Measurements from ENCODE around the gene SLC25A2. TPM values are rescaled to one million over a fixed set of nuclear protein-coding genes. Genes with fewer than 3 reads are reported as not detected.

The SLC25A2 gene
- total and polyA plus RNA-seq, 10 of the 15 experiments (the other 5 are each of a cell fraction or from before 2014, with no cell fraction given), result 0.09 to 0.44 (median 0.24) TPM; not detected in 6

GRCh38 chr5:141269195-141269594, 34.7 kb downstream of the SLC25A2 start (continued):
- TF ChIP-seq EED (IDR thresholded peaks at IDR 0.05; ENCODE audit: low read depth) (no peak), E4F1 (IDR thresholded peaks at IDR 0.05; ENCODE audit: borderline replicate concordance, partially characterized antibody) (no peak)

- H3K9me3 ChIP-seq (replicated peaks; ENCODE audit: control insufficient read depth, insufficient read depth, low read length), result peaks cover 4% of the 10 kb centered on the region
- ChIA-PET RAD21 (ENCODE audit: unreplicated experiment) (no interaction called here), POLR2A (no interaction called here), CTCF (interaction anchor here (1.7 kb wide), 1 partner anchor 59 kb away, joined by 5 read pairs; the partner anchor contains the start of gene TAF7), SMC1A (ENCODE audit: uncharacterized antibody, unreplicated experiment) (interaction anchor here (1.0 kb wide), 1 partner anchor 12 kb away, joined by 3 read pairs; no protein-coding TSS in a partner anchor)
- DNase-seq (ENCODE audit: low read depth, low spot score) (no peak), FAIRE-seq (no peak), ATAC-seq (no peak)
- no peak overlapping the region for H3K27ac ChIP-seq (ENCODE audit: control insufficient read depth, insufficient read depth)
- no peaks in the 10 kb centered on the region for H3K4me1 ChIP-seq (ENCODE audit: control insufficient read depth, insufficient read depth, low read length)
- WGBS (ENCODE audit: insufficient coverage, insufficient replicate concordance, low lambda C conversion rate, missing lambda C conversion rate), result 0% methylated on average over 1 of the region's 1 CpG
- no peak overlapping the region for H3K4me2 ChIP-seq (ENCODE audit: control insufficient read depth, insufficient read depth)
- H4K20me1 ChIP-seq (ENCODE audit: control insufficient read depth, insufficient read depth), result no peaks in the 10 kb centered on the region
- no peak overlapping the region for H3K4me3 ChIP-seq
- H2AFZ ChIP-seq (ENCODE audit: control insufficient read depth, low read depth, low read length), result no peak overlapping the region
- H3K36me3 ChIP-seq (ENCODE audit: control insufficient read depth in 2 of 2, insufficient read depth in 2 of 2, low read length in 1 of 2), result no peaks in the 10 kb centered on the region
- intact Hi-C loops (cut with micrococcal nuclease; ENCODE audit: unreplicated experiment) (no loop called here), in situ Hi-C loops (cut with MboI) (no loop called here)
- H3K27me3 ChIP-seq (replicated peaks in 1 of 2; ENCODE audit: control insufficient read depth in 2 of 2, insufficient read depth in 2 of 2, low read length in 1 of 2), result no peaks in the 10 kb centered on the region
- BruUV-seq (replicated peaks), result no TSS peak
- H3K9ac ChIP-seq (ENCODE audit: control insufficient read depth, insufficient read depth, low read length), result no peak overlapping the region
- H3K79me2 ChIP-seq (ENCODE audit: control insufficient read depth, insufficient read depth, low read length), result no peaks in the 10 kb centered on the region
- no peak for TF ChIP-seq MTA3 (IDR thresholded peaks at IDR 0.05; ENCODE audit: borderline replicate concordance, low read length)
- no peak for TF ChIP-seq SMAD1 (IDR thresholded peaks at IDR 0.05; ENCODE audit: low read depth, partially characterized antibody)
- no peak for TF ChIP-seq RBBP5 (conservative IDR thresholded peaks at IDR 0.05)
- TF ChIP-seq, protein P1, sequence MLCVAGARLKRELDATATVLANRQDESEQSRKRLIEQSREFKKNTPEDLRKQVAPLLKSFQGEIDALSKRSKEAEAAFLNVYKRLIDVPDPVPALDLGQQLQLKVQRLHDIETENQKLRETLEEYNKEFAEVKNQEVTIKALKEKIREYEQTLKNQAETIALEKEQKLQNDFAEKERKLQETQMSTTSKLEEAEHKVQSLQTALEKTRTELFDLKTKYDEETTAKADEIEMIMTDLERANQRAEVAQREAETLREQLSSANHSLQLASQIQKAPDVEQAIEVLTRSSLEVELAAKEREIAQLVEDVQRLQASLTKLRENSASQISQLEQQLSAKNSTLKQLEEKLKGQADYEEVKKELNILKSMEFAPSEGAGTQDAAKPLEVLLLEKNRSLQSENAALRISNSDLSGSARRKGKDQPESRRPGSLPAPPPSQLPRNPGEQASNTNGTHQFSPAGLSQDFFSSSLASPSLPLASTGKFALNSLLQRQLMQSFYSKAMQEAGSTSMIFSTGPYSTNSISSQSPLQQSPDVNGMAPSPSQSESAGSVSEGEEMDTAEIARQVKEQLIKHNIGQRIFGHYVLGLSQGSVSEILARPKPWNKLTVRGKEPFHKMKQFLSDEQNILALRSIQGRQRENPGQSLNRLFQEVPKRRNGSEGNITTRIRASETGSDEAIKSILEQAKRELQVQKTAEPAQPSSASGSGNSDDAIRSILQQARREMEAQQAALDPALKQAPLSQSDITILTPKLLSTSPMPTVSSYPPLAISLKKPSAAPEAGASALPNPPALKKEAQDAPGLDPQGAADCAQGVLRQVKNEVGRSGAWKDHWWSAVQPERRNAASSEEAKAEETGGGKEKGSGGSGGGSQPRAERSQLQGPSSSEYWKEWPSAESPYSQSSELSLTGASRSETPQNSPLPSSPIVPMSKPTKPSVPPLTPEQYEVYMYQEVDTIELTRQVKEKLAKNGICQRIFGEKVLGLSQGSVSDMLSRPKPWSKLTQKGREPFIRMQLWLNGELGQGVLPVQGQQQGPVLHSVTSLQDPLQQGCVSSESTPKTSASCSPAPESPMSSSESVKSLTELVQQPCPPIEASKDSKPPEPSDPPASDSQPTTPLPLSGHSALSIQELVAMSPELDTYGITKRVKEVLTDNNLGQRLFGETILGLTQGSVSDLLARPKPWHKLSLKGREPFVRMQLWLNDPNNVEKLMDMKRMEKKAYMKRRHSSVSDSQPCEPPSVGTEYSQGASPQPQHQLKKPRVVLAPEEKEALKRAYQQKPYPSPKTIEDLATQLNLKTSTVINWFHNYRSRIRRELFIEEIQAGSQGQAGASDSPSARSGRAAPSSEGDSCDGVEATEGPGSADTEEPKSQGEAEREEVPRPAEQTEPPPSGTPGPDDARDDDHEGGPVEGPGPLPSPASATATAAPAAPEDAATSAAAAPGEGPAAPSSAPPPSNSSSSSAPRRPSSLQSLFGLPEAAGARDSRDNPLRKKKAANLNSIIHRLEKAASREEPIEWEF (IDR thresholded peaks at IDR 0.05; ENCODE audit: insufficient replicate concordance, low read depth, low read length), result no peak
- no peak for TF ChIP-seq SUPT20H (IDR thresholded peaks at IDR 0.05; ENCODE audit: borderline replicate concordance, control insufficient read depth, low read depth, low read length)
- no peak for TF ChIP-seq ZBTB33 (IDR thresholded peaks at IDR 0.05)
- no peak for TF ChIP-seq SIX5 (IDR thresholded peaks at IDR 0.05; ENCODE audit: low read depth, low read length, severe bottlenecking)
- no peak for TF ChIP-seq FOS (IDR thresholded peaks at IDR 0.05; ENCODE audit: borderline replicate concordance, extremely low read depth, insufficient read length)
- TF ChIP-seq RCOR1 (conservative IDR thresholded peaks at IDR 0.05; ENCODE audit: low read depth, low read length), result no peak
These were observed 42.7 kb downstream of the SLC25A2 start for GRCh38 chr5:141261238-141261546.
